ENCODE measurements around the gene ILRUN.
"Not testable (repeated sequence)": the region's sequence is repeated elsewhere in the genome, so short reads cannot be mapped to it uniquely, and the experiment has no call there.

The ILRUN gene

DNA sequence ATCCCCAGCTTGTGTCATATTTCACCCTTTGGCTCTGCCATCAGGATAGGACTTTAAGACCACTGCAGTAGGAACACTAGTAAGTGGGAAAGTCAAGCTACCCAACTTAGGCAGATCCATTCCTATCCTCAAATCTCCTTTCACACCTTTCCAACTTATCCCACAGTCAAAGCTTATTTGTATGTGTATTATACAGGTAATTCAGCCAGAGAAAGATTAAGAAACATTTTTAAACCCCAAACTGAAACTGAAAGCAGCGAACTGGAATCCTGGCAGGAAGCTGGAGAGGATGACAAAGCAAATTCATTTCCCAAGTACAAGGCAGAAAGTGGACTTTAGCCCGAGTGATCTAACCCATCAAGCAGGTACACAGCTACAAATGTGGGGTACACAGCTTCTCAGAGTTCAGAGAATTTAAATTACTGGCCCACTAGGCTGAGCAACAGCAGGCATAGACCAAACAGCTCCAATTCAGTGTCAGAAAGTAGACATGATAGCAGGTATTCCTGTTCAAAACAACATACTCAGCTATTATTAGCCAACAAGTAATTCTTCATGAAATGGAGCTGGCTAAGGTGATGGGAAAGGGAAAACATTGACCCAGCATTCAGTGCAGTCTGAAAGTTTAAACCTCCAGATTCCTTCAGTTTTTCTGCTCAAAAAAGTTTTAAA, 39.1 kb downstream of the ILRUN start:
- TF ChIP-seq, protein P1, sequence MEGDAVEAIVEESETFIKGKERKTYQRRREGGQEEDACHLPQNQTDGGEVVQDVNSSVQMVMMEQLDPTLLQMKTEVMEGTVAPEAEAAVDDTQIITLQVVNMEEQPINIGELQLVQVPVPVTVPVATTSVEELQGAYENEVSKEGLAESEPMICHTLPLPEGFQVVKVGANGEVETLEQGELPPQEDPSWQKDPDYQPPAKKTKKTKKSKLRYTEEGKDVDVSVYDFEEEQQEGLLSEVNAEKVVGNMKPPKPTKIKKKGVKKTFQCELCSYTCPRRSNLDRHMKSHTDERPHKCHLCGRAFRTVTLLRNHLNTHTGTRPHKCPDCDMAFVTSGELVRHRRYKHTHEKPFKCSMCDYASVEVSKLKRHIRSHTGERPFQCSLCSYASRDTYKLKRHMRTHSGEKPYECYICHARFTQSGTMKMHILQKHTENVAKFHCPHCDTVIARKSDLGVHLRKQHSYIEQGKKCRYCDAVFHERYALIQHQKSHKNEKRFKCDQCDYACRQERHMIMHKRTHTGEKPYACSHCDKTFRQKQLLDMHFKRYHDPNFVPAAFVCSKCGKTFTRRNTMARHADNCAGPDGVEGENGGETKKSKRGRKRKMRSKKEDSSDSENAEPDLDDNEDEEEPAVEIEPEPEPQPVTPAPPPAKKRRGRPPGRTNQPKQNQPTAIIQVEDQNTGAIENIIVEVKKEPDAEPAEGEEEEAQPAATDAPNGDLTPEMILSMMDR (conservative IDR thresholded peaks at IDR 0.05; ENCODE audit: low read depth, low read length): no peak
- peak overlapping the region; percentile 95 for H3K4me2 ChIP-seq
- H3K27me3 ChIP-seq (ENCODE audit: insufficient read depth, low read depth): no peaks in the 10 kb centered on the region
- peaks cover 54% of the 10 kb centered on the region for H3K79me2 ChIP-seq (ENCODE audit: insufficient read depth, low read depth)
- peak overlapping the region; percentile 100 for H3K27ac ChIP-seq
- no peaks in the 10 kb centered on the region for H4K20me1 ChIP-seq (ENCODE audit: insufficient read depth)
- H3K4me3 ChIP-seq (IDR thresholded peaks at IDR 0.05; ENCODE audit: insufficient read depth, low read depth, low read length): no peak overlapping the region
- peak overlapping the region; percentile 93 for H3K9ac ChIP-seq
- H3K36me3 ChIP-seq (ENCODE audit: insufficient read depth): no peaks in the 10 kb centered on the region
- peaks cover 92% of the 10 kb centered on the region for H3K4me1 ChIP-seq (ENCODE audit: low read depth, poor library complexity, severe bottlenecking)
- H2AFZ ChIP-seq (ENCODE audit: low read depth): peak overlapping the region; percentile 34; the same call in 1 of the 2 replicates

DNA sequence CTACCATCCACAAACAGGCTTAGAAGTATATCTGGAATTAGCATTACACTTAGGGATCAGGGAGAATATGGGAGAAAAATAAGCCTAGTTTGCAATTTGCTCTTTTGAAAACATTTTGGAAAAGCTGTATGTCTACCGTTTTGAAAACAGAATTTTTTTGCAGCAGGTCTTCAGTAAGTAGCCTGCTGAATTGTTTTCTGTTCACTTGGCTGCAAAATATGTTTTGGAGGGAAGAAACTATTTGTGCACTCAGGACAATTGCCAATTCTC, 39.6 kb downstream of the ILRUN start:
- H3K4me1 ChIP-seq (ENCODE audit: low read depth, poor library complexity, severe bottlenecking): peaks cover 97% of the 10 kb centered on the region
- peak overlapping the region; percentile 93 for H3K9ac ChIP-seq
- no peak overlapping the region for H3K4me3 ChIP-seq (IDR thresholded peaks at IDR 0.05; ENCODE audit: insufficient read depth, low read depth, low read length)
- TF ChIP-seq, protein P1 (conservative IDR thresholded peaks at IDR 0.05; ENCODE audit: low read depth, low read length): no peak
- H2AFZ ChIP-seq (ENCODE audit: low read depth): no peak overlapping the region
- H4K20me1 ChIP-seq (ENCODE audit: insufficient read depth): no peaks in the 10 kb centered on the region
- no peaks in the 10 kb centered on the region for H3K36me3 ChIP-seq (ENCODE audit: insufficient read depth)
- no peaks in the 10 kb centered on the region for H3K27me3 ChIP-seq (ENCODE audit: insufficient read depth, low read depth)
- H3K4me2 ChIP-seq: peak overlapping the region; percentile 95
- peaks cover 51% of the 10 kb centered on the region for H3K79me2 ChIP-seq (ENCODE audit: insufficient read depth, low read depth)
- H3K27ac ChIP-seq: peak overlapping the region; percentile 100

DNA sequence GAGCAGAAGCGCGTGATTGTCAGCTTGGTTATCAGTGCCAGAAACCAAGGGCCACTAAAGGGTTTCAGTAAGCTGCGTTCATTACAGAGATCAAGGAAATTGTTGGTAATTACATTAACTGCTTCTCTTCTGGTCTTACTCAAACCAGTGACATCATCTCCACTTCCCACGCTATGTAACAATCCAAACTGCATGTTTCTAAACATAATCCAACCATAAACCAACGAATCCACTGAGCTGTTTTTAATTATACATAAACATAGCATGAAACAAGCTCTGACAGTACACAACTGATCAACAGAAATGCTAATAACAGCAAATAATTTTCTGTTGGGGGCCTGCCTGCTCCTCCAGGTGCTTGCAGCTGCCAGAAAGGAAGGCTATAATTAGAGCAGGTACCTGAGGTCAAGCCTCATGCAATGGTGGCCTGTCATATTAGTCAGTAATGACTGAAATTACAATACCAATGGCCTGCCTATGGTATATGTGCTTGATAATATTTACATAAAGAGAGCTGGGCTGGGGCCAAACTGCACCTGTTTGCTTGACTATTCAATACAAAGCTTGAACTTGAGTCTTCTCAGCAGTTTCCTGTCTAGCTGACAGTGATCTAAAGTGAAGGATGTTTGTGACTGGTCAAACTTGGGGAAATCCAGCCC, 40.1 kb downstream of the ILRUN start:
- no peaks in the 10 kb centered on the region for H3K27me3 ChIP-seq (ENCODE audit: insufficient read depth, low read depth)
- no peak overlapping the region for H3K4me3 ChIP-seq (IDR thresholded peaks at IDR 0.05; ENCODE audit: insufficient read depth, low read depth, low read length)
- H3K4me1 ChIP-seq (ENCODE audit: low read depth, poor library complexity, severe bottlenecking): peaks cover 97% of the 10 kb centered on the region
- H3K79me2 ChIP-seq (ENCODE audit: insufficient read depth, low read depth): peaks cover 49% of the 10 kb centered on the region
- H3K27ac ChIP-seq: peak overlapping the region; percentile 100
- TF ChIP-seq, protein P1 (conservative IDR thresholded peaks at IDR 0.05; ENCODE audit: low read depth, low read length): no peak
- H2AFZ ChIP-seq (ENCODE audit: low read depth): no peak overlapping the region
- no peaks in the 10 kb centered on the region for H4K20me1 ChIP-seq (ENCODE audit: insufficient read depth)
- H3K9ac ChIP-seq: peak overlapping the region; percentile 93
- no peaks in the 10 kb centered on the region for H3K36me3 ChIP-seq (ENCODE audit: insufficient read depth)
- peak overlapping the region; percentile 95 for H3K4me2 ChIP-seq

DNA sequence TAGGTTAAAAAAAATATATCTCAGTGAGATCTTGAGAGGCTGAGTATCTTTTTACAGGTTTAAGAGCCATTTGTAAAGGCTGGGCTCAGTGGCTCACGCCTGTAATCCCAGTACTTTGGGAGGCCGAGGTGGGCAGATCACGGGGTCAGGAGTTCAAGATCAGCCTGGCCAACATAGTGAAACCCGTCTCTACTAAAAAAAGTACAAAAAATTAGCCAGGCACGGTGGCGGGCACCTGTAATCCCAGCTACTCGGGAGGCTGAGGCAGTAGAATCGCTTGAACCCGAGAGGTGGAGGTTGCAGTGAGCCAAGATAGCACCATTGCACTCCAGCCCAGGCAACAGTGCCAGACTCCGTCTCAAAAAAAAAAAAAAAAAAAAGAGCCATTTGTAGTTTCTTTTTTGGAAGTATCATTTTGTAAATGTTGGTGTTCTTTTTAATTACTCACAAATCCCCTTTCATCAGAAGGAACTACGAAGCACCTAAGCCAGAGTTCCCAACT, 40.6 kb downstream of the ILRUN start:
- H3K9ac ChIP-seq: peak overlapping the region; percentile 93
- peaks cover 97% of the 10 kb centered on the region for H3K4me1 ChIP-seq (ENCODE audit: low read depth, poor library complexity, severe bottlenecking)
- peak overlapping the region; percentile 95 for H3K4me2 ChIP-seq
- not testable (repeated sequence) for H3K27me3 ChIP-seq (ENCODE audit: insufficient read depth, low read depth); H2AFZ ChIP-seq (ENCODE audit: low read depth); H3K4me3 ChIP-seq (IDR thresholded peaks at IDR 0.05; ENCODE audit: insufficient read depth, low read depth, low read length); H3K36me3 ChIP-seq (ENCODE audit: insufficient read depth); H4K20me1 ChIP-seq (ENCODE audit: insufficient read depth)
- peaks cover 47% of the 10 kb centered on the region for H3K79me2 ChIP-seq (ENCODE audit: insufficient read depth, low read depth)
- peak overlapping the region; percentile 100 for H3K27ac ChIP-seq

Measured in KMS-11 (cell line).